Stimulated activated naive CD4-positive, alpha-beta T cell treated with Interleukin-2 at 50 U/mL for 16 hours (primary cell): ENCODE results near the gene KIRREL3.
A peak's percentile ranks its signal among the peaks of the same experiment; 100 is the strongest.

ENCODE experiments used
- DNase-seq: peaks from one replicate; lab custom pipeline; 2025; lab: John Stamatoyannopoulos, UW

The KIRREL3 gene

GRCh38 chr11:126997196-126997595, 3.4 kb downstream of the KIRREL3 start:
- DNase-seq = no peak

GRCh38 chr11:126996036-126996804, 4.3 kb downstream of the KIRREL3 start:
- DNase-seq = no peak

GRCh38 chr11:126993599-126993998, 7.0 kb downstream of the KIRREL3 start:
- DNase-seq = no peak

GRCh38 chr11:126992804-126993111, 7.8 kb downstream of the KIRREL3 start:
- no peak for DNase-seq

GRCh38 chr11:126992065-126992803, 8.3 kb downstream of the KIRREL3 start:
- no peak for DNase-seq

GRCh38 chr11:126991596-126991995, 9.0 kb downstream of the KIRREL3 start:
- no peak for DNase-seq

- DNase-seq = no peak
These were observed 9.7 kb downstream of the KIRREL3 start for GRCh38 chr11:126990716-126991480.

GRCh38 chr11:126989942-126990715, 10.4 kb downstream of the KIRREL3 start:
- DNase-seq = peak; percentile 36

GRCh38 chr11:126988655-126989054, 11.9 kb downstream of the KIRREL3 start:
- no peak for DNase-seq

- DNase-seq = no peak
These were observed 18.9 kb downstream of the KIRREL3 start for GRCh38 chr11:126981635-126982034.

- no peak for DNase-seq
These were observed 21.7 kb downstream of the KIRREL3 start for GRCh38 chr11:126978911-126979310.

- DNase-seq = no peak
These were observed 22.4 kb downstream of the KIRREL3 start for GRCh38 chr11:126978165-126978564.

- no peak for DNase-seq
These were observed 27.5 kb downstream of the KIRREL3 start for GRCh38 chr11:126973051-126973450.

- DNase-seq = no peak
These were observed 29.3 kb downstream of the KIRREL3 start for GRCh38 chr11:126971305-126971704.

GRCh38 chr11:126969865-126970479, 30.6 kb downstream of the KIRREL3 start:
- DNase-seq = no peak

GRCh38 chr11:126968915-126969314, 31.7 kb downstream of the KIRREL3 start:
- DNase-seq = no peak

GRCh38 chr11:126965331-126965730, 35.2 kb downstream of the KIRREL3 start:
- DNase-seq = no peak

GRCh38 chr11:126963603-126964363, 36.8 kb downstream of the KIRREL3 start:
- no peak for DNase-seq

- DNase-seq = no peak
These were observed 37.5 kb downstream of the KIRREL3 start for GRCh38 chr11:126963115-126963514.

- no peak for DNase-seq
These were observed 40.9 kb downstream of the KIRREL3 start for GRCh38 chr11:126959700-126960099.

- DNase-seq = no peak
These were observed 43.9 kb downstream of the KIRREL3 start for GRCh38 chr11:126956635-126957034.
